NCI-H2029 (cell line): ENCODE results near the gene RAB5IF.
A peak's percentile ranks its signal among the peaks of the same experiment; 100 is the strongest.
"Not testable (repeated sequence)": the region's sequence is repeated elsewhere in the genome, so short reads cannot be mapped to it uniquely, and the experiment has no call there.

Experiments used
- DNase-seq: peaks from one replicate; lab custom pipeline; 2025; lab: John Stamatoyannopoulos, UW

The RAB5IF gene

DNA sequence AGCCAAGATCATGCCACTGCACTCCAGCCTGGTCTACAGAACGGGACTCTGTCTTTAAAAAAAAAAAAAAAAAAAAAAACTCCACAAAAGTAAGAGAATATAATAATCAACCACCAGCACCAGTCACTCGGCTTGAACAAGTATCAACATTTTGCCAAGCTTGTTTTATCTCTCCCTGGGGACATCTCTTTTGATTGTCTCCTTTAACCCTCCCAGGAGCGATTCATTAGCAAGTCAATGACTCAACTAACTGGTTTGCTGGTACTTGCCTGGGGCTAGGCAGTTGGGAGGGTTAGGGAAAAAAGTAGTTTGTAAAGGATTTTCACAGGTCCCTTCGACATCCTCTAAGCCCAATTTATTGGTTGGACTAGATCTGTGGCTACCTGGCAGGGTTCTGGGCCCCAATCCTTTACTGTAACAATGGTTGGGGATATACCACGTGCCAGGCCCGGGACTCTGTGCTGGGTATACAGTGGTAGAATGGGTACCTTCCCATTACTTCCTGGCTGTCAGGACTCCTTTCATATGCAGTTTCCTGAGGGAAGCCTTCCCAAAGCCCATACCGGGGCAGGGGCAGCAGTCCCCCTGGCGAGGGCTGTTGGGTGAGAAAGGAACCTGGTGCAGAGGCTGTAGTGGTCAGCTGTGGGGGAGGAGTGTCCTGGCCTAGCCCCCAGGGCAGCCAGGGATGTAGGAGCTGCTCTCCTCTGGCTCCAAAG lies 20.0 kb upstream of the RAB5IF start:
- no peak for DNase-seq

DNA sequence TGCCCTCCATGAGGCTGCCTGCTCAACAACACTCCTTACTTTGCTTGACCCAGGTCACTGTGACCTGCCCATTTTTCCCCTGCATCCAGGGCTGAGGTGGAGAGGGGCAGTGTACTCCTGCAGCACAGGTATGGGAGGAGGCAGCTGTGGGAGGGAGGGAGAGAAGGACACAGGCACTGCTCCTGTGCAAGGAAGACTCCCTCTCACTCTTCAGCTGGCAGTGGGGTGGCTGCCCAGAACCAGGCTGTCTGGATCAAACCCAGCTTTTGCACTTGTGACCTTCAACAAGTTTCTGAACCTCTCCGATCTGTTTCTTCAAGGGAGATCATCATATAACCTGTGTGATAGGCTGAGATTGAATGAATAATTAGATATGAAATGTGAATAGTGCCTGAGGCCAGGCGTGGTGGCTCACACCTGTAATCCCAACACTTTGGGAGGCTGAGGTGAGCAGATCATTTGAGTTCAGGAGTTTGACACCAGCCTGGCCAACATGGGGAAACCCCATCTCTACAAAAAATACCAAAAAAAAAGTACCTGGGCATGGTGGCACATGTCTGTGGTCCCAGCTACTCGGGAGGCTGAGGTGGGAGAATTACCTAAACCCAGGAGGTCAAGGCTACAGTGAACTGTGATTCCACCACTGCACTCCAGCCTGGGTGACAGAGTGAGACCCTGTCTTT lies 18.1 kb upstream of the RAB5IF start:
- no peak for DNase-seq

DNA sequence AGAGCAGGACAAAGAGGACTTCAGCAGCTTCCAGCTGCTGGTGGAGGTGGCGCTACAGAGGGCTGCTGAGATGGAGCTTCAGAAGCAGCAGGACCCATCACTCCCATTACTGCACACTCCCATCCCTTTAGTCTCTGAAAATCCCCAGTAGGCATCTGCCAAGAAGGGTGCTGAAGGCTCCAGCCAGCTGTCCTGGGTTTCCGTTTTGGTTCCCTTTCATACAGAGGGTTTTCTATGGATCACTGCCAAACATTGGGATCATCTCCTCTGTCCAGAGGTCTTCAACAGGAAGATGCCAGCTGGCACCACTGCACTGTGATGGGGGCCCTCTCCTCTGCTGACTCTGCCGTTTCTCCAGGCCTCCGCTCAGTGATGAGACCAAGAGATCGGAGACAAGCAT lies 14.3 kb upstream of the RAB5IF start:
- peak; percentile 44 for DNase-seq

GRCh38 chr20:36591854-36592641 lies 13.5 kb upstream of the RAB5IF start:
- DNase-seq: no peak

DNA sequence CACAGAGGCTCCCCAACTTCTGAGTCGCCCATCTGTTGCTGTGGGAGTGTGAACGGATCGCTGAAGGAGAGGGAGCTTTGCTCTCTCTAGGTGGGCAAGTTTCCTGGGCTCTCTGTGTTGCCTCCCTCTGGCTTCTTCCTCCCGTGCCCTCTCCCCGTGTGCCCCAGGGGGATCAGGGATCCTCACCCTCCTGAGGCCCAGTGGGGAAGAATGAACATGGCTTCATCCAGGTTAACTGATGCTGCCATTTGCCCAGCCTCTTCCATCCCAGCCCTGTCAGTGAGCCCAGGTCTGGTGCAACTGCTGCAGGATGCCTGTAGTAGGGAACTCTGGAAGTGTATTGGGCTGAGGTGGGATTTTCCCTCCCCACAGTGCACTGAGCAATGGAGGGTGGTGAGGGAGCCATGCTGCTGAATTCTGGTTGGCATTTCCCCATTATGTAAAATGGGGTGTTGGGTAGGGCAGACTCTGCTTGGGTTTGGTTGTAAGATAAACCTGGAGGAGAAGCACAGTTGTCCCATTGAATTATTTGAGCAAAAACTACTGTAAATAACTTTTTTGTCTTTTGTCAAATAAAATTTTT lies 12.1 kb upstream of the RAB5IF start:
- no peak for DNase-seq

DNA sequence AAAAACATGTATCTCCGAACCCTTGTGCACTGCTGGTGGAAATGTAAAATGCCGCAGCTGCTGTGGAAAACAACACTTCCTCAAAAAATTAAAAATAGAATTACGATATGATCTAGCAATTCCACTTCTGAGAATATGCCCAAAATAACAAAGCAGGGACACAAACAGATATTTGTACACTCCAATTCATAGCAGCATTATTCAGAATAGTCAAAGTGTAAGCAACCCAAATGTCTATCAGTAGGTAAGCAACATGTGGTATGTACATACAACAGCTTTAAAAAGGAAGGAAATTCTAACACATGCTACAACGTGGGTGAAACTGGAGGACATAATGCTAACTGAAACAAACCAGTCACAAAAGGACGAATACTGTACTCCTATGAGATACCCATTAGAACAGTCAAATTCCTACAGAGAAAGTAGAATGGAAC lies 5.7 kb upstream of the RAB5IF start:
- DNase-seq: no peak

DNA sequence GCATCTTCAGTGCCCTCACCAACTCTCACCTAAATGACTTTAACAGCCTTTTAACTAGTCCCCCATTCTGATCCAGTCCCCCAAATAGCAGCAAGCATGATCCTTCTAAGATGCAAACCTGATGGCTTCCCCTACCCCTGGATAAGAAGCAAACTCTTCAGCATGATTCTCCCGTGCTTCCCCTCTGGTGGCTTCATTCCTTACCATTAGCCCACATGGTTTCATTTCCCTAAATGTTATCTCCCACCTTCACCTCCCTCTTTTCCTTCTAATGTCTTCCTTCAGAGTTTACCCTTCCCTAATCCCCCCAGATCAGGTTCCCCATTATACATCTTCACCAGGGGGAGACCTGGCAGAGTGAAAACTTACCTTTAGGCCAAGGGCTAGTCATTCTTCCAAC lies 4.0 kb upstream of the RAB5IF start:
- DNase-seq: no peak

GRCh38 chr20:36604952-36605398 lies 604 bp upstream of the RAB5IF start:
- DNase-seq: peak; percentile 57

- no peak for DNase-seq
Observed at GRCh38 chr20:36606158-36607066, 833 bp downstream of the RAB5IF start.

DNA sequence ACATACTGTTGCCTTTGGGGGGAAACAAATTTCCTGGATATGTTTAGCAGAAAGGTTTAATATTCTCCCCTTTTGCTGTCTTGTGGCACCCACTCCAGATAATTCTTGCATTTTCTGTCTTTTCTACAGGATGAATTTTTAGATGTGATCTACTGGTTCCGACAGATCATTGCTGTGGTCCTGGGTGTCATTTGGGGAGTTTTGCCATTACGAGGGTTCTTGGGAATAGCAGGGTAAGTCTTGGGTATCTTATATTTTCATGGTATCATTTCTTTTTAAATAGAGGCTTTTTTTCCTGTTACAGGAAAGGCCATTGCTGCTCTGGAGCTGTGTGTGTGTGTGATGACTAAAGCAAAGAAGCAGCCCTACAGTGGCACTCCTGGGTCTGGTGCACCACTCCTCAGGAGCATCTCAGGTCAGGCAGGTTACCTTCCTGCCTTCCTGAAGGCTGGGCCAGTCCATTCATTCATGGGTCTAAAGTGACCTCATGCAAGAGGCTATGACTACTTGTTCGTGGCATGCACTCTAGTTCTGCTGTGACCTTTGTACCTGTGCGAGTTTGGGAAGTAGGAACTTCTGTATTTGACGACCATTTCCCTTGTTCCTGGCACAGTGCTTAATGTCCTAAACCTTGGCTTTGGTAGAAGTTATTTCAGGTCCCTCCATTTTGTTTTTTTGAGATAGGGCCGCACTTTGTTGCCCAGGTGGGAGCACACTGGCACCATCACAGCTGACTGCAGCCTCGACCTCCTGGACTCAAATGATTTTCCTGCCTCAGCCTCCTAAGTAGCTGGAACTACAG lies 2.2 kb downstream of the RAB5IF start:
- no peak for DNase-seq

DNA sequence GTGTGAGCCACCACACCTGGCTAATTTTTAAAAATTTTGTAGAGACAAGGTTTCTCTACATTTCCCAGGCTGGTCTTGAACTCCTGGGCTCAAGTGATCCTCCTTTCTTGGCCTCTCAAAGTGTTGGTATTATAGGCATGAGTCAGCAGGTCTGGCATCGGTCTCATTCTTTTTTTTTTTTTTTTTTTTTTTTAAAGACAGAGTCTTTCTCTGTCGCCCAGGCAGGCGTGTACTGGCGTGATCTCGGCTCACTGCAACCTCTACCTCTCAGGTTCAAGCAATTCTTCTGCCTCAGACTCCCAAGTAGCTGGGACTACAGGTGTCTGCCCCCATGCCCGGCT lies 2.8 kb downstream of the RAB5IF start:
- DNase-seq: not testable (repeated sequence)

DNA sequence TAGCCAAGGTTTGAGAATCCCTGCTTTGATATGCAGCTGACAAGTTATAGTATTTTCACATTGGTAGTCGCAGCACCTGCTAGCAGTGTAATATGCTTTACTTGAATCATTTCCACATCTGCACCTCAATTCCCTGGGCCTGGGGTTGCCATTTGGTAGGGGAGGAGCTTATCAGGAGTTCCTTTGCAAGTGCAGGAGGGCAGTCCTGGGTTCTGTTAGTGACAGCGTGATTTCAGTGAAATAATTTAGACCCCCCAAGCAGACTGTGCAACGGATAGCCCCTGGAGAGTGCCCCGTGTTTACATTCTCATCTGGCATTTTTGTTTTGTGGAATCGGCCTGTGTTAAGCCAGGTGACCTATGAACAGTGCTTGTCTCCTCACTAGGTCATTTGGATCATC lies 6.0 kb downstream of the RAB5IF start:
- no peak for DNase-seq

GRCh38 chr20:36613974-36614373 lies 8.4 kb downstream of the RAB5IF start:
- DNase-seq: peak; percentile 95

- peak; percentile 51 for DNase-seq
Observed at GRCh38 chr20:36614781-36615557, 9.4 kb downstream of the RAB5IF start.

DNA sequence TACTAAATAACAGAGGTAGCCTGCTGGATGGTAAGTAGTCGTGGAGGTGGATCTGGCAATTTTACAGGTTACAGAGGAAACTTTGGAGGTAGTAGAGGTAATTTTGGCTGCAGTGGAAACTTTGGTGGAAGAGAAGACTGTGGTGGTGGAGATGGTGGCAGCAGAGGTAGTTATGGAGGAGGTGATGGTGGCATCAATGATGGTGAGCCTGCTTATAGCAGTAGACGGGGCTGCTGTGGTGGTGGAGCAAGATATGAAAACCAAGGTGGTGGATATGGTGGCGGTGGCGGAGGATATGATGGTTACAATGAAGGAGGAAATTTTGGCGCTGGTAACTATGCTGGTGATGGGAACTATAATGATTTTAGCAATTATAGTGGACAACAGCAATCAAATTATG lies 15.3 kb downstream of the RAB5IF start:
- DNase-seq: no peak

GRCh38 chr20:36623444-36623843 lies 17.9 kb downstream of the RAB5IF start:
- no peak for DNase-seq

- DNase-seq: peak; percentile 82
Observed at GRCh38 chr20:36624068-36624943, 18.7 kb downstream of the RAB5IF start.

DNA sequence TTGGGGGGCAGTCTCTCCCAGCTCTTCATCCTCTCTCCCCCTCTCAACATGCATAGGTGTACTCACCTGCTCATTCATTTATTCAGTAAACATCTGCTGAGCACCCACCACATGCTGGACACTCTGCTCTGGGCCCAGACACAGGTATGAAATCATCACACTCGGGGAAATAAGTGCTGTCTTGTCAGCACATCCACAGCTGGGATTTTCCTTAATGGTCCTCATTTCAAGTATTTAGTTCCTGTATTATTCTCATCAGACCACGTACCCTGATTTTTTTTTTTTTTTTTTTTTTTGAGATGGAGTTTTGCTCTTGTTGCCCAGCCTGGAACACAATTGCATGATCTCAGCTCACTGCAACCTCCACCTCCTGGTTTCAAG lies 19.4 kb downstream of the RAB5IF start:
- peak; percentile 86 for DNase-seq

- DNase-seq: no peak
Observed at GRCh38 chr20:36628076-36628475, 22.5 kb downstream of the RAB5IF start.
